WI38 (cell line): ENCODE measurements around the gene DDIT3.
A peak's percentile ranks its signal among the peaks of the same experiment; 100 is the strongest.

ENCODE experiments used
- H3K4me3 ChIP-seq: 2 replicates; pipeline ENCODE4 v1.5.1; 2011; ENCODE audit warnings: low read depth, mild to moderate bottlenecking, control low read depth, low read length
- TF ChIP-seq, protein P1 (sequence below): IDR thresholded peaks from 2 replicates; pipeline ENCODE4 v1.5.1; 2012; ENCODE audit warnings: low read depth, mild to moderate bottlenecking, control low read depth, low read length

The DDIT3 gene

DNA sequence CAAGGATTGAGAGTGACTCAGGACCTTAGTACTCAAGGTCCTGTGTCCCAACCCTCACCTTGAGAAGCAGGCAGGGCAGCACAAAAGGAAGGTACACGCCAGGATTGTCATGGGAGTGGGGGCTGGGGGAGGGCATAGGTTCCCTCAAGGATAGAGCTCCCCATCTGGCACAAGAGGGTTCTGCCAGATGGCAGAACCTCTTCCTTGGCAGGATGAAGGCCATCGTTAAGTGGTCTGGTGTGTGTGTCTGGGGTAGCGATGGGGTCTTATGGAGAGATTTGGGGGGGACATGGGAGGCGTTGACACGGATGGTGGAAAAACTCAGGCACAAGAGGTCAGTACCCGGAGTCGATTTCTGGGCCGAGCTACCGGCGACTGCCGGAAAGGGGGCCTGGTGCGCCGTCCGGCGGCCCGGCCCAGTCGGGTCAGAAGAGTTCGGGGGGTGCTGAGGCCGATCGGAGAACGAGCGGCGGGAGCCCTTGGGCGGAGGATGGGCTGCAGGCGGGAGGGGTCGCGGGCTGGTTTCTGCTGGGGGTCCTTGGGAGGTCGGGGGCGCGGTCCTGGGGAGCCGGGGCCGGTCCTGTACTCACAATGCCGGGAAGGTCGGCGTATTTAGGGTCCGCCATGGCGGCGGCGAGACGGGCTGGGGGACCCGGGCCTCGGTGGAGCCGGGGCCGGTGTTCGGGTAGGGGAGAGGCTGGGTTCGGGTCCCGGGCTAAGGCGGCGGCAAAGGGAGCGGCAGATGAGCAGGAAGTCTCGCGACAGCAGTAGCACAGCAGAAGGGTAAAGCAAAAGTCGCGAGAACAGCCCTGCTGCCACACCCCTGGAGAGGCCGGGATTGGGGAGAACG lies 26.3 kb upstream of the DDIT3 start, which contains the start of gene DCTN2:
Gene DCTN2, minus strand, starts transcription at position 755 of the 850 bp plus-strand sequence. Its CDS starts 129 bp downstream, at position 626.
- TF ChIP-seq, protein P1, sequence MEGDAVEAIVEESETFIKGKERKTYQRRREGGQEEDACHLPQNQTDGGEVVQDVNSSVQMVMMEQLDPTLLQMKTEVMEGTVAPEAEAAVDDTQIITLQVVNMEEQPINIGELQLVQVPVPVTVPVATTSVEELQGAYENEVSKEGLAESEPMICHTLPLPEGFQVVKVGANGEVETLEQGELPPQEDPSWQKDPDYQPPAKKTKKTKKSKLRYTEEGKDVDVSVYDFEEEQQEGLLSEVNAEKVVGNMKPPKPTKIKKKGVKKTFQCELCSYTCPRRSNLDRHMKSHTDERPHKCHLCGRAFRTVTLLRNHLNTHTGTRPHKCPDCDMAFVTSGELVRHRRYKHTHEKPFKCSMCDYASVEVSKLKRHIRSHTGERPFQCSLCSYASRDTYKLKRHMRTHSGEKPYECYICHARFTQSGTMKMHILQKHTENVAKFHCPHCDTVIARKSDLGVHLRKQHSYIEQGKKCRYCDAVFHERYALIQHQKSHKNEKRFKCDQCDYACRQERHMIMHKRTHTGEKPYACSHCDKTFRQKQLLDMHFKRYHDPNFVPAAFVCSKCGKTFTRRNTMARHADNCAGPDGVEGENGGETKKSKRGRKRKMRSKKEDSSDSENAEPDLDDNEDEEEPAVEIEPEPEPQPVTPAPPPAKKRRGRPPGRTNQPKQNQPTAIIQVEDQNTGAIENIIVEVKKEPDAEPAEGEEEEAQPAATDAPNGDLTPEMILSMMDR = no peak
- H3K4me3 ChIP-seq = peak within 1 kb of the TSS; percentile 79

DNA sequence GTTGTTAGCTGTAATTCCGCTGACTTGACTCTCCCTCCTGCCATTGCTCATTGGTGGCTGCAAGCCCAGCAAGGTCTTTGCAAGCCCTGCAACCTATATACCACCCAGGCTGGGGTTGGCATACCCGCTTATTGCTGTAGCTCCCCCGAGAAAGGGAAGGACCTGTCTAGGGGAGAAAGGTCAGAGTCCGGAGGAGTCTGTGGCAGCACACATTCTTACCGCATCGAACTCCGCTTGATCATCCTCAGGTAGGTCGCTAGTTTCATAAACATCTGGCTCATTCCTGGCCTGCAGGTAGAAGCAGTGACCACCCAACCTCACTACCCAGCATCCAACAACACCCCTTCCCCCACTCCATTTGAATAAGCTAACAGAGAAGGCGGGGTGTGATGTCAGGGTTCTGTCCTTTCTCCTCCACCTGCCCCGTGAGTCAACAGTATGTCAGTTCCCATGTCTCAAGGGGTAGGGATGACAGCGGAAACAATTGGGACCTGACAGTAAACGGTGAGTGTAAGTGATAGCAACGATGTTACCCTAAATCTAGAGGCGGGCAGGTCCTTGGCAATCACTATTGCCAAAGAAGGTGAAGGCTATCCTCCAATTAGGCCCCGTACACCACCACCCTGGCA lies 25.6 kb upstream of the DDIT3 start:
- peak overlapping the region; percentile 79 for H3K4me3 ChIP-seq
- TF ChIP-seq, protein P1 = no peak

DNA sequence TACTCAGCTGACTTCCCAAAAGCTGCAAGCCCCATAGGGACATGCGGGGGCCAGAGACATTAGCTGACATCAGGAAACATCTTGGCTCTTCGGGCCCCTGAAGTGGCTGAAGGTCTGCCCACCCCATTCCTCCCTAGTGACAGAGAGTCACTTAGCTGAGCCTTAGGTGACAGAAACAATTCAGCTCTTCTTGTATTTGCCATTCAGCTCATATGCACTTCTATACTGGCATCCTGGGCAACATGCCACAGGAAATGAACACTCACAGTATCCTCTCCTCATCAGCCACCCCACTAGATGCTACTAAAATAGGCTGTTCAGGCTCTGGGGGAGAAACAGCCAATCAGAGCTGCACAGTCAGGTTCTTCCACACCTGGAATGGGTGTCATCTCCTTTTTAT lies 23.3 kb upstream of the DDIT3 start:
- TF ChIP-seq, protein P1 = no peak

DNA sequence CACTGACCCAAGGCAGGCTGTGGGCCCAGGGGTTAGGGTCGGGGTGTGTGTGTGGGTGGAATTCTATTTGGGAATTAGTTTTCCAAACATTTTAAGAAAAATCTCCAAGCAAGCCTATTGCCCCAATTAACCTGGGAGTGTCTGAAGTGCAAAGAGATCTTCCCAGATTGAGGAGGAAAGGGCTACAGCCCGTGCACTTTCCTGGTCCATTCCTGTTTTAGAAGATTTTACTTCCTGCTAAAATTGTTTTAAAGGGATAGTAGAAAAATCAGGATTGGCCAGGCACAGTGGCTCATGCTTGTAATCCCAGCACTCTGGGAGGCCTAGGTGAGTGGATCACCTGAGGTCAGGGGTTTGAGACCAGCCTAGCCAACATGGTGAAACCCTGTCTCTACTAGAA lies 21.4 kb upstream of the DDIT3 start:
- TF ChIP-seq, protein P1 = no peak
- no peak overlapping the region for H3K4me3 ChIP-seq

More for the DNA sequence above, 23.3 kb upstream of the DDIT3 start:
- no peak overlapping the region for H3K4me3 ChIP-seq

DNA sequence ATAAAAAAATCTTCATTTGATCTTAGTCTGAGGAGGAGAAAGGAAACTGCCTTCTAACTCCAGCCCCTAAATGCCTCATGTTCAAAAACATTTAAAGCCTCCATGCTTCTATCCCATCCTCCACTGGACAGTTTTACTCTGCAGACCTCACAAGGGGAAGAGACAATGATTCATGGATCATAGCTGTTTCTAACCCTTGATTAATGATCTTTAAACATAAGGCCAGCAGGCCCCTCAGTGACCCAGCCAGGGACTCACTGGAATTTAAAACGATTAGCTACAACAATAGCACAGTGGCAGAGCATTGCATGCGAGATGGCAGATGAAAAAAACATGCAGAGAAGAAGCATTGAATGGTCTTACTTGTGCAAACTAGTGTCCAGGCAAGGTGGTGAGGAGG lies 20.7 kb upstream of the DDIT3 start:
- TF ChIP-seq, protein P1 = no peak

DNA sequence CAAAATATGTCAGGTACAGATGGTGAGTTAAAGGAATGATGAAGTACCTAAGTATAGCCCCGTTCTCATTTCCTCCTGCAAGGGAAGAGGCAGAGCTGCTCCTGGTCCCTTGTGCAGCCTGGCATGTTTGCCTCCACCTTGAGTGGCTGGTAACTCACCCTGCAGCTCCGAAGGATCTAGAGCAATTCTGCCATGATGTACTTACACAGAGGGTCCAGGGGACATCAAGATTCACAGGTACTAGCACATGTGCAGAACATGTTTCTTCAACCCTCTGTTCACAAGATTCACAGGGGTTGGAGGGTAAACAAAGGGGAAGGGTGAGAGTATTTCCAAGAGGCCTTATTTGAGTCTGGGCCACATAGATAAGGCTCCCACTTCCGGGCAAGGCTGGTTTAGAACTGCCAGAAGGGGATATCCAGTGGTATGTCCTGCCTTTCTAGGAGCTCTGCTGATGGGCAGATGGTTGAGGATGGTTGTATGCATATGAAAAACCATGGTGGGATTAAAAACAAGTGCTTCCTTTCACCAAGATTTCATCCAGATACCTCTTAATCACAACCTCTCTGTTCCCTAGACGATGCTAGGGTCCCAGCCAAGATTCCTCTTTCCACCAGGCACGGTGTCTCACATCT lies 18.9 kb upstream of the DDIT3 start:
- TF ChIP-seq, protein P1 = no peak
- no peak overlapping the region for H3K4me3 ChIP-seq

More for the DNA sequence above, 20.7 kb upstream of the DDIT3 start:
- no peak overlapping the region for H3K4me3 ChIP-seq
